ENCODE measurements around the gene CNKSR2.

- TF ChIP-seq GATAD1 (CRISPR knock-in tag; IDR thresholded peaks at IDR 0.05) (no peak), ZNF225 (CRISPR knock-in tag; IDR thresholded peaks at IDR 0.05) (no peak), IRF1 (CRISPR knock-in tag; IDR thresholded peaks at IDR 0.05; ENCODE audit: low read depth) (no peak), RAD21 (CRISPR knock-in tag; IDR thresholded peaks at IDR 0.05) (no peak), MATR3 (CRISPR knock-in tag; IDR thresholded peaks at IDR 0.05) (no peak), ZNF652 (CRISPR knock-in tag; IDR thresholded peaks at IDR 0.05; ENCODE audit: borderline replicate concordance, low read depth) (no peak), ZNF563 (CRISPR knock-in tag; IDR thresholded peaks at IDR 0.05) (no peak), ZNF678 (CRISPR knock-in tag; IDR thresholded peaks at IDR 0.05) (no peak), FOSL1 (CRISPR knock-in tag; IDR thresholded peaks at IDR 0.05; ENCODE audit: borderline replicate concordance) (no peak), ZGPAT (CRISPR knock-in tag; IDR thresholded peaks at IDR 0.05) (no peak)
- TF ChIP-seq, protein P1, sequence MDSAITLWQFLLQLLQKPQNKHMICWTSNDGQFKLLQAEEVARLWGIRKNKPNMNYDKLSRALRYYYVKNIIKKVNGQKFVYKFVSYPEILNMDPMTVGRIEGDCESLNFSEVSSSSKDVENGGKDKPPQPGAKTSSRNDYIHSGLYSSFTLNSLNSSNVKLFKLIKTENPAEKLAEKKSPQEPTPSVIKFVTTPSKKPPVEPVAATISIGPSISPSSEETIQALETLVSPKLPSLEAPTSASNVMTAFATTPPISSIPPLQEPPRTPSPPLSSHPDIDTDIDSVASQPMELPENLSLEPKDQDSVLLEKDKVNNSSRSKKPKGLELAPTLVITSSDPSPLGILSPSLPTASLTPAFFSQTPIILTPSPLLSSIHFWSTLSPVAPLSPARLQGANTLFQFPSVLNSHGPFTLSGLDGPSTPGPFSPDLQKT (CRISPR knock-in tag; IDR thresholded peaks at IDR 0.05; ENCODE audit: borderline replicate concordance) = no peak
Measured at GRCh38 chrX:21610168-21610567, 235.9 kb downstream of the CNKSR2 start.

Measured in HepG2 (cell line).